ENCODE measurements around the gene KDM6A.
"Not testable (repeated sequence)": the region's sequence is repeated elsewhere in the genome, so short reads cannot be mapped to it uniquely, and the experiment has no call there.

Gene KDM6A

GRCh38 chrX:44937606-44938005 is 64.6 kb downstream of the KDM6A start:
- H3K27me3 Mint-ChIP-seq: no peaks in the 10 kb centered on the region
- H3K4me3 Mint-ChIP-seq: peak overlapping the region; percentile 67
- no peak overlapping the region for H3K27ac Mint-ChIP-seq
- H3K4me1 Mint-ChIP-seq: peaks cover 62% of the 10 kb centered on the region
- H3K9me3 Mint-ChIP-seq: no peaks in the 10 kb centered on the region
- peaks cover 11% of the 10 kb centered on the region for H3K36me3 Mint-ChIP-seq

GRCh38 chrX:44938111-44938510 is 65.1 kb downstream of the KDM6A start:
- peak overlapping the region; percentile 44 for H3K4me3 Mint-ChIP-seq
- H3K9me3 Mint-ChIP-seq: no peaks in the 10 kb centered on the region
- H3K27me3 Mint-ChIP-seq: no peaks in the 10 kb centered on the region
- H3K4me1 Mint-ChIP-seq: peaks cover 62% of the 10 kb centered on the region
- H3K36me3 Mint-ChIP-seq: peaks cover 11% of the 10 kb centered on the region
- H3K27ac Mint-ChIP-seq: no peak overlapping the region

- H3K4me3 Mint-ChIP-seq, H3K27ac Mint-ChIP-seq, H3K9me3 Mint-ChIP-seq, H3K27me3 Mint-ChIP-seq: not testable (repeated sequence)
- peaks cover 40% of the 10 kb centered on the region for H3K4me1 Mint-ChIP-seq
- H3K36me3 Mint-ChIP-seq: peaks cover 10% of the 10 kb centered on the region
Observed at GRCh38 chrX:44940541-44940940, 67.6 kb downstream of the KDM6A start.

- H3K4me1 Mint-ChIP-seq: peaks cover 20% of the 10 kb centered on the region
- no peaks in the 10 kb centered on the region for H3K9me3 Mint-ChIP-seq
- no peak overlapping the region for H3K27ac Mint-ChIP-seq
- H3K4me3 Mint-ChIP-seq: no peak overlapping the region
- H3K36me3 Mint-ChIP-seq: peaks cover 10% of the 10 kb centered on the region
- no peaks in the 10 kb centered on the region for H3K27me3 Mint-ChIP-seq
Observed at GRCh38 chrX:44943007-44943406, 70.0 kb downstream of the KDM6A start.

GRCh38 chrX:44944894-44945293 is 71.9 kb downstream of the KDM6A start:
- no peak overlapping the region for H3K4me3 Mint-ChIP-seq
- no peak overlapping the region for H3K27ac Mint-ChIP-seq
- H3K36me3 Mint-ChIP-seq: peaks cover 6% of the 10 kb centered on the region
- H3K27me3 Mint-ChIP-seq: no peaks in the 10 kb centered on the region
- no peaks in the 10 kb centered on the region for H3K9me3 Mint-ChIP-seq
- peaks cover 9% of the 10 kb centered on the region for H3K4me1 Mint-ChIP-seq

GRCh38 chrX:44945736-44946135 is 72.7 kb downstream of the KDM6A start:
- Mint-ChIP-seq H3K4me1 (peaks cover 16% of the 10 kb centered on the region), H3K9me3 (no peaks in the 10 kb centered on the region), H3K27ac (no peak overlapping the region), H3K36me3 (peaks cover 6% of the 10 kb centered on the region), H3K27me3 (no peaks in the 10 kb centered on the region), H3K4me3 (no peak overlapping the region)

GRCh38 chrX:44946771-44947170 is 73.8 kb downstream of the KDM6A start:
- Mint-ChIP-seq H3K9me3 (no peaks in the 10 kb centered on the region), H3K36me3 (peaks cover 6% of the 10 kb centered on the region), H3K27ac (no peak overlapping the region), H3K4me3 (no peak overlapping the region), H3K27me3 (no peaks in the 10 kb centered on the region), H3K4me1 (peaks cover 25% of the 10 kb centered on the region)

- H3K4me3 Mint-ChIP-seq: no peak overlapping the region
- peaks cover 33% of the 10 kb centered on the region for H3K4me1 Mint-ChIP-seq
Observed at GRCh38 chrX:44947995-44948394, 75.0 kb downstream of the KDM6A start.

GRCh38 chrX:44948406-44948805 is 75.4 kb downstream of the KDM6A start:
- peaks cover 37% of the 10 kb centered on the region for H3K4me1 Mint-ChIP-seq
- H3K4me3 Mint-ChIP-seq: no peak overlapping the region
- no peaks in the 10 kb centered on the region for H3K9me3 Mint-ChIP-seq
- peaks cover 5% of the 10 kb centered on the region for H3K36me3 Mint-ChIP-seq
- no peak overlapping the region for H3K27ac Mint-ChIP-seq
- H3K27me3 Mint-ChIP-seq: no peaks in the 10 kb centered on the region

More at GRCh38 chrX:44947995-44948394, 75.0 kb downstream of the KDM6A start:
- H3K9me3 Mint-ChIP-seq: no peaks in the 10 kb centered on the region
- H3K27ac Mint-ChIP-seq: no peak overlapping the region
- peaks cover 5% of the 10 kb centered on the region for H3K36me3 Mint-ChIP-seq
- H3K27me3 Mint-ChIP-seq: no peaks in the 10 kb centered on the region

- Mint-ChIP-seq H3K36me3 (peaks cover 3% of the 10 kb centered on the region), H3K27me3 (no peaks in the 10 kb centered on the region), H3K27ac (no peak overlapping the region), H3K4me3 (no peak overlapping the region), H3K4me1 (peaks cover 43% of the 10 kb centered on the region), H3K9me3 (no peaks in the 10 kb centered on the region)
Observed at GRCh38 chrX:44949125-44949524, 76.1 kb downstream of the KDM6A start.

GRCh38 chrX:44950471-44951366 is 77.7 kb downstream of the KDM6A start:
- not testable (repeated sequence) for H3K4me3 Mint-ChIP-seq, H3K27me3 Mint-ChIP-seq, H3K36me3 Mint-ChIP-seq, H3K9me3 Mint-ChIP-seq
- H3K27ac Mint-ChIP-seq: peak overlapping the region; percentile 61
- H3K4me1 Mint-ChIP-seq: peaks cover 55% of the 10 kb centered on the region

GRCh38 chrX:44951572-44952067 is 78.6 kb downstream of the KDM6A start:
- Mint-ChIP-seq H3K4me1 (peaks cover 63% of the 10 kb centered on the region), H3K27ac (no peak overlapping the region), H3K9me3 (no peaks in the 10 kb centered on the region), H3K36me3 (no peaks in the 10 kb centered on the region), H3K4me3 (no peak overlapping the region), H3K27me3 (no peaks in the 10 kb centered on the region)

- Mint-ChIP-seq H3K4me3 (peak overlapping the region; percentile 24), H3K9me3 (no peaks in the 10 kb centered on the region), H3K27me3 (no peaks in the 10 kb centered on the region), H3K4me1 (peaks cover 63% of the 10 kb centered on the region), H3K36me3 (no peaks in the 10 kb centered on the region), H3K27ac (no peak overlapping the region)
Observed at GRCh38 chrX:44952329-44953027, 79.5 kb downstream of the KDM6A start.

GRCh38 chrX:44953734-44954502 is 80.9 kb downstream of the KDM6A start:
- Mint-ChIP-seq H3K4me3 (no peak overlapping the region), H3K27me3 (no peaks in the 10 kb centered on the region), H3K36me3 (no peaks in the 10 kb centered on the region), H3K27ac (peak overlapping the region; percentile 57), H3K4me1 (peaks cover 58% of the 10 kb centered on the region), H3K9me3 (no peaks in the 10 kb centered on the region)

GRCh38 chrX:44954562-44954961 is 81.6 kb downstream of the KDM6A start:
- peaks cover 63% of the 10 kb centered on the region for H3K4me1 Mint-ChIP-seq
- no peak overlapping the region for H3K4me3 Mint-ChIP-seq
- H3K27ac Mint-ChIP-seq: peak overlapping the region; percentile 57
- H3K27me3 Mint-ChIP-seq: no peaks in the 10 kb centered on the region
- no peaks in the 10 kb centered on the region for H3K36me3 Mint-ChIP-seq
- H3K9me3 Mint-ChIP-seq: no peaks in the 10 kb centered on the region
